SK-N-SH (cell line): ENCODE data around the gene RRP9. TPM values are rescaled to one million over a fixed set of nuclear protein-coding genes. Genes with fewer than 3 reads are reported as not detected.
A peak's percentile ranks its signal among the peaks of the same experiment; 100 is the strongest.

Experiments used
- CTCF ChIA-PET: fragments of 300-600, 350-600 bp; formaldehyde crosslinking; extraction: SDS; loops from one replicate; lab custom pipeline; 2021; lab: Yijun Ruan, JAX
- POLR2A ChIA-PET: fragments of 350-600 bp; sonication (Branson Sonifier 250); formaldehyde crosslinking; extraction: SDS; loops from one replicate; lab custom pipeline; 2020; ENCODE audit warnings: antibody characterized with exemption, inconsistent platforms; lab: Yijun Ruan, JAX
- DNase-seq: peaks from one replicate; pipeline ENCODE4 v3.0.0; 2012
- H2AFZ ChIP-seq: fragments of 200-600 bp; sonication (generic); 2 replicates; pipeline ENCODE4 v1.8.1; 2016; ENCODE audit warnings: antibody characterized with exemption, mild to moderate bottlenecking, low read depth
- H3F3A ChIP-seq: fragments of 200-600 bp; sonication (generic); replicated peaks from 2 replicates; pipeline ENCODE3; 2016; ENCODE audit warnings: antibody characterized with exemption, mild to moderate bottlenecking; ENCODE audit not compliant: insufficient read depth
- H3K27ac ChIP-seq, 2 experiments: fragments of 200-500 bp in 1 of 2; fragments of 200-600 bp in 1 of 2; sonication (Bioruptor generic) in 1 of 2; sonication (generic), shearing (Covaris generic) in 1 of 2; 2 replicates each; pipeline versions ENCODE4 v1.5.1 to v1.6.1; 2014 to 2016; ENCODE audit warnings: low read depth in 2 of 2, inconsistent platforms in 1 of 2, low read length in 1 of 2, mild to moderate bottlenecking in 1 of 2, mixed read lengths in 1 of 2
- H3K27me3 ChIP-seq: fragments of 200-600 bp; sonication (generic), shearing (Covaris generic); 2 replicates; pipeline ENCODE4 v1.6.1; 2016; ENCODE audit warnings: mixed run types; ENCODE audit not compliant: insufficient read depth
- H3K36me3 ChIP-seq, 2 experiments: fragments of 200-500 bp in 1 of 2; fragments of 200-600 bp in 1 of 2; sonication (Bioruptor generic) in 1 of 2; sonication (generic) in 1 of 2; replicated peaks in 1 of 2; 2 replicates each; pipeline versions ENCODE3 to v1.5.1; 2014 to 2016; ENCODE audit warnings: low read length in 1 of 2, mild to moderate bottlenecking in 1 of 2; ENCODE audit not compliant: insufficient read depth in 2 of 2, control insufficient read depth in 1 of 2
- H3K4me1 ChIP-seq, 2 experiments: fragments of 200-500 bp in 1 of 2; fragments of 200-600 bp in 1 of 2; sonication (Bioruptor generic) in 1 of 2; sonication (generic), shearing (Covaris generic) in 1 of 2; 2 replicates each; pipeline versions ENCODE4 v1.5.1 to v1.6.1; 2014 to 2016; ENCODE audit warnings: low read depth in 1 of 2, low read length in 1 of 2, mixed run types in 1 of 2; ENCODE audit not compliant: insufficient read depth in 2 of 2, control insufficient read depth in 1 of 2
- H3K4me2 ChIP-seq: fragments of 200-600 bp; sonication (generic), shearing (Covaris generic); 2 replicates; pipeline ENCODE4 v1.6.1; 2017; ENCODE audit warnings: mixed run types
- H3K4me3 ChIP-seq, 2 experiments: fragments of 200-500 bp in 1 of 2; fragments of 200-600 bp in 1 of 2; sonication (Bioruptor generic) in 1 of 2; sonication (generic), shearing (Covaris generic) in 1 of 2; 2 replicates each; pipeline versions ENCODE4 v1.5.1 to v1.8.1; 2014 to 2016; ENCODE audit warnings: low read depth in 2 of 2, inconsistent platforms in 1 of 2, low read length in 1 of 2, mild to moderate bottlenecking in 1 of 2, mixed read lengths in 1 of 2, moderate library complexity in 1 of 2
- H3K79me2 ChIP-seq: fragments of 200-600 bp; sonication (generic); 2 replicates; pipeline ENCODE4 v1.8.1; 2017; ENCODE audit warnings: mild to moderate bottlenecking; ENCODE audit not compliant: insufficient read depth
- H3K9ac ChIP-seq: fragments of 200-600 bp; sonication (generic); 2 replicates; pipeline ENCODE4 v1.6.1; 2017; ENCODE audit warnings: mixed run types
- H3K9me2 ChIP-seq: fragments of 200-600 bp; sonication (generic); 2 replicates; pipeline ENCODE4 v1.6.1; 2017; ENCODE audit warnings: mixed run types
- H3K9me3 ChIP-seq: fragments of 200-600 bp; sonication (generic); 2 replicates; pipeline ENCODE4 v1.6.1; 2017; ENCODE audit warnings: mixed run types, mild to moderate bottlenecking, moderate library complexity
- H4K20me1 ChIP-seq: fragments of 200-600 bp; sonication (generic); 2 replicates; pipeline ENCODE4 v1.6.1; 2017; ENCODE audit warnings: mild to moderate bottlenecking, mixed run types; ENCODE audit not compliant: insufficient read depth
- CTCF ChIP-seq: fragments of 200-600 bp; sonication (generic); IDR thresholded peaks from 2 replicates; pipeline ENCODE4 v1.6.1; 2017; ENCODE audit warnings: antibody characterized with exemption, mild to moderate bottlenecking, moderate library complexity
- FOXM1 ChIP-seq: IDR thresholded peaks from 2 replicates; pipeline ENCODE4 v1.4.0; 2012; ENCODE audit warnings: low read depth, mild to moderate bottlenecking
- GABPA ChIP-seq: IDR thresholded peaks from 2 replicates; pipeline ENCODE4 v1.4.0; 2012; ENCODE audit warnings: low read depth, mild to moderate bottlenecking
- MEF2A ChIP-seq: IDR thresholded peaks from 2 replicates; pipeline ENCODE4 v1.4.0; 2012; ENCODE audit warnings: low read depth, borderline replicate concordance
- POLR2AphosphoS5 ChIP-seq: IDR thresholded peaks from 2 replicates; pipeline ENCODE4 v1.6.1; 2012; ENCODE audit warnings: low read depth, low read length
- RCOR1 ChIP-seq: fragments of 150-350 bp; IDR thresholded peaks from 2 replicates; pipeline ENCODE4 v1.6.1; 2017; ENCODE audit warnings: antibody characterized with exemption, low read length
- RFX5 ChIP-seq: IDR thresholded peaks from 2 replicates; pipeline ENCODE4 v1.6.1; 2012; ENCODE audit warnings: mild to moderate bottlenecking, improper control_type of control experiment, low read length
- TAF1 ChIP-seq: IDR thresholded peaks from 2 replicates; pipeline ENCODE4 v1.6.1; 2012; ENCODE audit warnings: low read depth, mild to moderate bottlenecking, low read length, moderate library complexity, borderline replicate concordance
- WGBS: methylation state at CpG from one replicate; pipeline ENCODE4 v1.1.6; 2017; ENCODE audit warnings: low lambda C conversion rate; 5-methylcytosine and 5-hydroxymethylcytosine counted together
- polyA plus RNA-seq, 3 experiments: library from polyadenylated mRNA; depleted of rRNA; stranded (reverse); fragments of >200 nt; gene quantifications; 2 replicates each; pipeline ENCODE4 v1.2.3, GENCODE V29; 2012
- TF ChIP-seq, protein P1 (sequence below): IDR thresholded peaks from 2 replicates; pipeline ENCODE4; 2012

The RRP9 gene
- polyA plus RNA-seq, 1 of the 3 experiments (the other 2 are of a cell fraction) = 49.6 TPM

- H3K79me2 ChIP-seq = peaks cover 33% of the 10 kb centered on the region
- no peaks in the 10 kb centered on the region for H3K9me2 ChIP-seq
- 0 out of 2 replicates have a peak, but pooled peaks cover 6% of the 10 kb centered on the region for H4K20me1 ChIP-seq
- peak; percentile 54 for DNase-seq
- H3K27ac ChIP-seq = peak overlapping the region; percentile 85 to 97
- WGBS = 71% methylated on average over 9 of the region's 17 CpGs
- CTCF ChIA-PET = interaction anchor here (0.6 to 5.3 kb wide), 22 partner anchors 10 to 465 kb away, joined by 3 to 80 read pairs (median 6); partner anchors contain the start of genes ABHD14A, ABHD14B, ACY1 and DUSP7
- H3K4me2 ChIP-seq = peak overlapping the region; percentile 87
- peaks cover 11 to 18% of the 10 kb centered on the region in 2 experiments; a peak in 3 of 4 replicates for H3K4me1 ChIP-seq
- peak overlapping the region; percentile 50 to 51 for H3K4me3 ChIP-seq
- POLR2A ChIA-PET = interaction anchor here (0.9 to 2.3 kb wide), 9 partner anchors 15 to 53 kb away, joined by 3 to 19 read pairs (median 4); partner anchors contain the start of genes ABHD14B, PCBP4 and RPL29
- 0 out of 2 replicates have a peak, but pooled peaks have one; percentile 31 for TF ChIP-seq POLR2AphosphoS5
- no peak for TF ChIP-seq GABPA
- peak; percentile 38; the same call in 1 of the 2 replicates for TF ChIP-seq TAF1
- TF ChIP-seq RFX5 = no peak
- no peaks in the 10 kb centered on the region for H3F3A ChIP-seq
- no peaks in the 10 kb centered on the region for H3K27me3 ChIP-seq
- peak overlapping the region; percentile 82 for H3K9ac ChIP-seq
- H2AFZ ChIP-seq = peak overlapping the region; percentile 80
- no peaks in the 10 kb centered on the region for H3K9me3 ChIP-seq
- H3K36me3 ChIP-seq = peaks cover 0 to 12% of the 10 kb centered on the region in 2 experiments
These were observed 1.1 kb upstream of the RRP9 start for GRCh38 chr3:51942603-51943450.

DNA sequence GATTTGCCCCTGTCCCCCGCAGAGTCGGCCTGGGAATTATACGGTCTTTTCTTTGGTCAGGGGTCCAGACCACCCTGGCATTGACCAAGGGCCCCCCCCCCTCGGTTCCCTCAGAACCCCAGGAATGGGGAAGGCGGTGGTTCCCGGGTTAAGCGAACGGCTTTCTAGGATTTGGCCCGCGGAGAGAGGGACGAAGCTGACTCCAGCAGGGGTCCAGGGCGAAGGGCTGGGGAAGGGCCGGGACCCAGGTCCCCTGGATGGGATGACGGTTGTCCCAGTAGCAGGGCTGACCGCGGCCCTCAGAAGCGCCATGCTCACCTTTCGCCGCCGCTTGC lies 274 bp downstream of the RRP9 start:
- peaks cover 11 to 18% of the 10 kb centered on the region in 2 experiments; a peak in 3 of 4 replicates for H3K4me1 ChIP-seq
- H3K9me2 ChIP-seq = no peaks in the 10 kb centered on the region
- DNase-seq = no peak
- peaks cover 0 to 26% of the 10 kb centered on the region in 2 experiments for H3K36me3 ChIP-seq
- H3K27ac ChIP-seq = peak overlapping the region in 1 of 2 experiments; percentile 29; a peak in 1 of 4 replicates
- CTCF ChIA-PET = interaction anchor here (0.6 to 5.3 kb wide), 20 partner anchors 9 to 279 kb away, joined by 3 to 80 read pairs (median 8); partner anchors contain the start of genes ABHD14A, ABHD14B, ACY1 and GPR62
- H2AFZ ChIP-seq = no peak overlapping the region; the same call in 1 of the 2 replicates
- no peaks in the 10 kb centered on the region for H3F3A ChIP-seq
- H3K9me3 ChIP-seq = no peaks in the 10 kb centered on the region
- H3K9ac ChIP-seq = peak overlapping the region; percentile 85
- peak overlapping the region; percentile 95 for H3K4me2 ChIP-seq
- no peak for TF ChIP-seq CTCF
- TF ChIP-seq RCOR1 = no peak
- TF ChIP-seq, protein P1, sequence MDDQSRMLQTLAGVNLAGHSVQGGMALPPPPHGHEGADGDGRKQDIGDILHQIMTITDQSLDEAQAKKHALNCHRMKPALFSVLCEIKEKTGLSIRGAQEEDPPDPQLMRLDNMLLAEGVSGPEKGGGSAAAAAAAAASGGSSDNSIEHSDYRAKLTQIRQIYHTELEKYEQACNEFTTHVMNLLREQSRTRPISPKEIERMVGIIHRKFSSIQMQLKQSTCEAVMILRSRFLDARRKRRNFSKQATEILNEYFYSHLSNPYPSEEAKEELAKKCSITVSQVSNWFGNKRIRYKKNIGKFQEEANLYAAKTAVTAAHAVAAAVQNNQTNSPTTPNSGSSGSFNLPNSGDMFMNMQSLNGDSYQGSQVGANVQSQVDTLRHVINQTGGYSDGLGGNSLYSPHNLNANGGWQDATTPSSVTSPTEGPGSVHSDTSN = no peak
- TF ChIP-seq FOXM1 = no peak
- TF ChIP-seq MEF2A = no peak
- WGBS = 0% methylated on average over 5 of the region's 20 CpGs
- H3K4me3 ChIP-seq = peak overlapping the region; percentile 85 to 95
- no peaks in the 10 kb centered on the region for H3K27me3 ChIP-seq
- POLR2A ChIA-PET = interaction anchor here (0.7 to 2.3 kb wide), 7 partner anchors 27 to 60 kb away, joined by 3 to 19 read pairs (median 9); partner anchors contain the start of genes ABHD14B, PCBP4 and RPL29
- H3K79me2 ChIP-seq = peaks cover 33% of the 10 kb centered on the region
- 0 out of 2 replicates have a peak, but pooled peaks cover 6% of the 10 kb centered on the region for H4K20me1 ChIP-seq
